CMK (cell line): ENCODE results near the gene EXOSC5.
"Not testable (repeated sequence)": the region's sequence is repeated elsewhere in the genome, so short reads cannot be mapped to it uniquely, and the experiment has no call there.

Experiments used
- DNase-seq: peaks from one replicate; pipeline ENCODE4 v3.0.0-alpha.2; 2010; ENCODE audit warnings: low read depth

The EXOSC5 gene

GRCh38 chr19:41397086-41398049 is at the start of gene EXOSC5, which contains the start of gene BCKDHA:
TSS of gene EXOSC5 (minus strand) at chr19:41397359. CDS start at chr19:41397328, 31 bp downstream.
TSS of gene BCKDHA (plus strand) at chr19:41397818. CDS start at chr19:41397828, 10 bp downstream.
- DNase-seq: peak; percentile 99

GRCh38 chr19:41445575-41445974 is 48.4 kb upstream of the EXOSC5 start:
- DNase-seq: no peak

DNA sequence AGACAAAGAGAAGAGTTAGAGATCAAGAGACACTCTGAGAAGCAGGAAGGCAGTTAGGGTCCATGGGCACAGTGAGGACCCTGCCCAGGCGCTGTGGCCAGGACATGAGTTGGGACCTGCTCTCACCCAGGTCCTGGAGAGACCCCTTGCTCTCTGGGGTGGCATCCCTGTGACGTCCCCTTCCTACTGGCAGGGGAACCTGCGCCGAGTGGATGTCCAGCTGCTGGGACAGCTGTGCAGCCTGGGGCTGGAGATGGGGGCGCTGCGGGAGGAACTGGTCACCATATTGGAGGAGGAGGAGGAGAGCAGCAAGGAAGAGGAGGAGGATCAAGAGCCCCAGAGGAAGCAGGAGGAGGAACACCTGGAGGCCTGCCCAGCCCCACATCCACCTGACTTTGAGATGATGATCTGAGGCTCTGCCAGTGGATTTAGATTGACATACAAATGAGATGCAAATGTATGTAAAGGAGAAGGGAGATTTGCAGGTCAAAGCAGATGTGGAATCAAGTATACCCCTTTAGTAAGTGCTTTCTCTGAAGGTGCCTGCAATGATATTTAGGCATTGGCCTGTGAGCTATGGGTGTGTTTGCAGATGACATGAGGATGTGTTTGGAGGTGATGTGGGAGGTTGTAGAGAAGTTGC is 46.8 kb upstream of the EXOSC5 start:
- DNase-seq: no peak

DNA sequence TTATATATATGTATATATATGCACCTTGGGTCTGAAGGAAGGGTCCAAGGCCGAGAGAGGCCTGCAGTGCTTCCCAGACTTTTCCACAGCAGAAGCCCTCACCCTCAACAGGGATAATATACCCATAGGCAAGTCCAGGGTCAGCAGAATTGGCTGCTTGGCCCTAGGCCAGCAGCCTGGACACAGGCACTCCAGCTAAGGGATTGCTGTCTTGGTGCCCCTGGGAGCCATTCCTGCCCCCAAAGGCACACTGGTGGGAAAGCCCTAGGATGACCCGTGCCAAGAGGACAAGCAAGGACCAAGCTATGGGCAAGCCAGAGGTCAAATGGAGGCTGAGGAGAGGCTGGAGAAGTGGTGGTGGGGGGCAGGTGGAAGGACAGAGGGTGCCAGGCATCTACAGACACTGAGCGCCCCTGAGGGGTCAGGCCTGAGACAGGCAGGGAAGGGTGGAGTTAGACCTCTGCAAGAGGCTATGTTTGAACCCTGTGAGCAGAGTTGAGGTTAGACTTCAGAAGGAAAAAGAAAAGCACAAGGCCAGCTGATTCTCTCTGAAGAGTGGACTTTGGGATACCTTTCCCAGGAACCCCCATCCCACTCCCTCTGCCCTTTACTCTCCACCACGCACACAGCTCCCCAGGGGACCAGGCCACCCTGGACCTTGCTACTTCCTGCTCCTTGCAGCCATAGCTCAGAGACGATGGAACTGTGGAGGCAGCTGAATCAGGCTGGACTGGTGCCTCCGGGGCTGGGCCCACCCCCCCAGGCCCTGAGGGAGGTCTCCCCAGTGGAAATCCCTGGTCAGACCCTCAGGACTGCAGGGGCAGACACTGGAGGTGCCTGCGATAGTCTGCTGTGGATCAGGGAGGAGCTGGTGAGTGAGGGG is 45.6 kb upstream of the EXOSC5 start, which contains the start of gene ERICH4:
TSS of gene ERICH4 (plus strand) at position 684 of the 883 bp plus-strand sequence. CDS start at position 698, 14 bp downstream.
- no peak for DNase-seq

DNA sequence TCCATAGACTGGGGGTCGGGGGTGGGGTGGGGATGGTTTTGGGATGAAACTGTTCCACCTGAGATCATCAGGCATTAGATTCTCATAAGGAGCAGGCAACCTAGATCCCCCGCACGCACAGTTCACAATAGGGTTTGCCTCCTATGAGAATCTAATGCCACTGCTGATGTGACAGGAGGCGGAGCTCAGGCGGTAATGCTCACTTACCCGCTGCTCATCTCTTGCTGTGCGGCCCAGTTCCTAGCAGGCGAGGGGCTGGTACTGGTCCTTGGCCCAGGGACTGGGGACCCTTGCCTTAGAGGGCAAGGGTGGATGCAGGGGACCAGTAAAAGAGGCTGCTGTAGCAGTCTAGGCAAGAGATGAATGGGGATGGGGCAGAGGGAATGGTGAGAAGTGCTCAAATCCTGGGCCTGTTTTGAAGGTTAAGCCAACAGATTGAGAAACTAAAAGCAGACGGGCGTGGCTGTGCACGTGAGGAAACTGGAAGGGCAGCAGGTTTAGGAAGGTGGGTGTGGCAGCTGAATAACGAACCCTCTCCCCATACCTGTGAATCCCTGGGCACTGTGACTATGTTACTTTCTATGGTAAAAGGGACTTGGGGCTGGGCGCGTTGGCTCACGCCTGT is 44.3 kb upstream of the EXOSC5 start:
- DNase-seq: no peak

DNA sequence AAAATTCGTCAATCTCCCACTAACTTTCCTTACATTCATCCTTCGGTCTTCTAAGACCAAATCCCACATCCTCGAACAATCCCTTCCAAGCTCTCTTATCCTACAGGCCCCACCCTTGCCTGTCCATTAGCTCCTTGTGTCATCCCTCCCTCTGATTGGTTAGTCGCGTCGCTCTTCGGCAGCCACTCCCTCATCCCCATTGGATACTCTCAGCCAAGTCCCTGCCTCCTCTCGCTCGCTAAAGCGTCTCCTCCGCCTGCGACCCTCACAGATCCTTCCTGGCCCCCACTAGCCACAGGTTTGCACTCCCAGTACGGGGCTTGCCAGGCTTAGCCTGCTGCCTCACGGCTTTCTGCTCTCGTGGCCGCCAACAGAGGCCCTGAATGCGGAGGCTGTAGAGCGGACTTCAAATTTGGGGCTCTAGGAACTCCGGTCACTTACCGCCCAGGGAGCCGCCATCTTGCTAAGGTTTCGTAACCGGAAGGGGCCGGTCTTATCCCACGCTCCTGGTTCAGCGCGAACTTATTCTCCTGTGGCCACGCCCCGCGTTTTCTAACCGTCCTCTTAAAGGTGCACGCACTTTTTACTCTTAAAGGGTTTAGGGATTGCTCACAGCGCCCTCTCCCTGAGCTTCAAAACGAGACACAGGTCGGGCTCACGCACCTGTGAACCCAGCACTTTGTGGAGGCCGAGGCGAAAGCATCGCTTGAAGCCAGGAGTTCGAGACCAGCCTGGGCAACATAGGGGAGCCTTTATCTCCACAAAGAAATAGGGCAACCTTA is 42.5 kb upstream of the EXOSC5 start, which contains the start of gene DMAC2:
TSS of gene DMAC2 (minus strand) at position 472 of the 782 bp plus-strand sequence. CDS start at position 459, 13 bp downstream.
- peak; percentile 94 for DNase-seq

- DNase-seq: no peak
These were observed 40.9 kb upstream of the EXOSC5 start for GRCh38 chr19:41437944-41438574.

GRCh38 chr19:41436674-41436951 is 39.5 kb upstream of the EXOSC5 start:
- DNase-seq: no peak

GRCh38 chr19:41435936-41436673 is 38.9 kb upstream of the EXOSC5 start:
- DNase-seq: no peak

GRCh38 chr19:41435376-41435775 is 38.2 kb upstream of the EXOSC5 start:
- DNase-seq: not testable (repeated sequence)

GRCh38 chr19:41434450-41434849 is 37.3 kb upstream of the EXOSC5 start:
- no peak for DNase-seq

DNA sequence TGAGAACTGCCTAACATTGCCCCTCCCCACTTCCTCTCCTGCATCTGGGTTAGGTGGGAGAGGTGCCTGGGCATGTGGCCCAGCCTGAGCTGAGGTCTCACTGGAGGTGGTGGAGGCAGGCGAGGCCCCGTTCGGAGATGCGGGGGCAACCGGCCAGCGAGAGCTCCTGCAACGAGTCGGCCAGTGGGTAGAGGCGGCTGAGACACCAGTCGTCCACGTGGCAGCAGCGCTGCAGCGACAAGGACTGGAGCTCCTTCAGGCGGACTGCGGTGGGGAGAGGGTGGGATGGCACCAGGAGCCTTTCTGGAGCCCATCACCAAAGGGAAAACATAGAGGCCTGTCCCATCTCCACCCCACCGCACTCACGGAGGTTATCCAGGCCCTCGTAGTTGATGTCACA is 36.0 kb upstream of the EXOSC5 start:
- no peak for DNase-seq

DNA sequence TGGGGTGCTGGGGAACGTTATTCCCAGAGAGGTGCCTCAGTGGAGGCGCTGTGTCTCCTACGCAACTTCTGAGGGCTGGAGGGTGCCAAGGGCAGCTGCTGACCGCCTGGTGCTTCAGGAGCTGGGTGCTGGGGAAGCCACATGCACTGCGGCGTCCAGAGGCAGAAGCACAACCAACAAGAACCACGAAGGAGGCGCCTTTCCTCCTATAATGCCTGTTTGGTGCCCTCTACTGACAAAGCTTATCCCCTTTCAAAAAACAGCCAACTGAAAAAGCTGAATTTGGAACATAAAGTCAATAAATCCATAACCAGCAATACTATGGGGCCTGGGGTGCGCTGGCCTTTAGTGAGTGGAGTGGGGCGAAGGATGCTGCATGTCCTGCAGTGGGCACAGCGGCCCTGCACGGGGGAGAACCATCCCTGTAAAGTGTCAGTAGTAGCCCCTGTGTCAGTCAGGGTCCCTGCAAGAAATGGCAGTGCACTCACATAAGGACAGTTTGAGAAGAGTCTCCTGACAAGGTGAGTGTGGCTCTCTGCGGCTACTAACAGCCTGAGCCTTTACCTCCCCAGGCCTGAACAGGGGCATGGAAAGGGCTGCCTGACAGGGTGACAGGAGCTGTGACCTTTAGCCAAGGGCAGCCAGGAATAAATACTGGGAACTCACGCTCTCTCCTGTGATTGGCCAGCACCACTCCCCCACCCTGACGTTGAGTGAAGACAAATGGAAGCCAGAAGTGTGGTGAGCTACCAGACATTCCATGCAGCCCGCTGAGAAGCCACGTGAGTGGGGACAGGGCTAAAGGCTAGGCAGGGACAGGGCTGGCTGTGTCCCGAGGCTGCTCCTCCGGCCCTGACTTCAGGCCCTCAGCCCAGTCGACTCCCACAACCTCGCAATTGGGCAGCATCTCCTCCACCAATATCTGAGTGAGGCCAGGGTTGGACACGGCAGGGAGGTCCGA is 34.5 kb upstream of the EXOSC5 start:
- DNase-seq: no peak

- DNase-seq: no peak
These were observed 33.8 kb upstream of the EXOSC5 start for GRCh38 chr19:41430922-41431321.

- DNase-seq: no peak
These were observed 31.3 kb upstream of the EXOSC5 start for GRCh38 chr19:41428481-41428859.

DNA sequence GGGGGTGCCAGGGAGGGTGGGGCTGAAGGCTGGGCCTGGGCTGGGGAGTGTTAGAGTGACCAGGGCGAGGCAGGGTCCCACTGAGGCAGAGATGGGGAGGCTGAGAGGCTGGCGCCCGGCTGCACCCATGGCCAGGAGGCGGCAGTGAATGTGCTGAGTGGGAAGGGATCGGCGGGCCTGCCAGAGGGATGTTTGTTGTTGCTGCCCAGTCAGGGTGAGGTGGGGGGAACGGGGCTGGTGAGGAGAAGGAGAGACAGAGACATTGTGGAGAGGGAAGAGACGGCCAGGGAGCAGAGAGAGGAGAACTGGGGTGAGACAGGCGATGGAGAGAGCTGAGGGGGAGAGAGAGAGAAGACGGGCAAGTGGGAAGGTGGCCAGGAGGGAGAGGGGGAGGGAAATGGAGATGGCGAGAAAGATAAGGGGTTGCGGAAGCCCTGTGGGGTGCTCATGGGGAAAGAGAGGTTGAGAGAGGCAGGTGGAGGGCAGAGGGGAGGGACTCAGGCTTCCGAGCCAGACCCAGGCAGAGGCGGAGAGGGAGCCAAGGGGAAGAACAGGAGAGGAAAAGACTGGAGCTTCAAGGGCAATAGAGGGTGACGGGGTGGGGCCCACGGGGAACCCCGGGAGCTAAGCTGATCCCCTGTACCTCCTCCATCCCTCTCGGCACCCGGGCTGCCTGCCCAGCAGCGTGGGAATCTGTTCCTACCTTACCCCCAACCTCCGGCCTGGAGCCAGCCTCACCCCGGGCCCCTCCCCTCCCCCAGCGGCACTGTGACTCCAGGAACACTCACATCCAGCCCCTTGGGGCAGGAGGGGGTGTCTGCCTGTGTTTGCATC is 30.7 kb upstream of the EXOSC5 start:
- DNase-seq: no peak

DNA sequence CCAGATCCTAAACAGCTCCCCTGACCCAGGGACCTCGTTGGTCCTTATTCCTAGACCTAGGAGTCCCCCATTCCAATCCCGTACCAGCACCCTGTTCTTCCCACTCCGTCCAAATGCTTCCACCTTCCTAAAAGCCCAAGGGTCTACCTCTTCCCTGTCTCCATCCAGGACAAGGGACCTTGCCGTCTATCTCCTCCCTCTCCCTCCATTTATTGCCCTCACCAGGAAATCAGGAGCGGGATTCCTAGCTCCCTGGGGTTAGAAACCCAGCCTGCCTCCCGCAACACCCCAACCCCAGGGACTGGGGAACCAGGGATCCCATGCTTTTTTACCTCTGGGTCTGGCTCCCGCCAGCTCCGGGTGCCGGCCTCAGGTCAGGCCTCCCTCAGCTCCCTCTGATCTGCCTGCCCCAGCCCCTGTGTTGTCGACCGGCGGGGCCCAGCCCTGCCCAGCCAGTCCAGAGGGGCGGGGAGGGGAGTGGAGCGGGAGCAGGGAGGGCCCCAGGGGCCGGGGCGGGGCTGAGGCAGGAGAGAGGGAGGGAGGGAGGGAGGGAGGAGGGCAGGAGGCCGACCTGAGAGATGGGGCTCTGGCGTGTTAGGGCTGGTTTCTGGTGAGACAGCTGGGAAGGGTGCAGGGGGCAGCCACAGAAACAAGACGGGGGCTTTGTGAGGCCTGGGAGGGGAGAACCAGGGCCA is 29.9 kb upstream of the EXOSC5 start, which contains the start of gene B3GNT8:
TSS of gene B3GNT8 (minus strand) at position 423 of the 695 bp plus-strand sequence. CDS start 596 bp downstream, outside the sequence.
- no peak for DNase-seq
